H9 (cell line): ENCODE results near the gene ABCB6. TPM values are rescaled to one million over a fixed set of nuclear protein-coding genes. Genes with fewer than 3 reads are reported as not detected.

Experiments
- DNase-seq: peaks from one replicate; pipeline ENCODE4 v3.0.0-alpha.2; 2017
- H2AFZ ChIP-seq: one replicate; pipeline ENCODE4 v1.6.1; 2013; ENCODE audit warnings: mild to moderate bottlenecking, low read length, control low read depth, moderate library complexity
- H2AK5ac ChIP-seq: 2 replicates; pipeline ENCODE4 v1.6.1; 2013; ENCODE audit warnings: low read length, control low read depth, mixed read lengths; ENCODE audit not compliant: insufficient read length
- H2BK120ac ChIP-seq: one replicate; pipeline ENCODE4 v1.6.1; 2013; ENCODE audit warnings: low read depth, mild to moderate bottlenecking, low read length, control low read depth, inconsistent platforms; ENCODE audit not compliant: poor library complexity, severe bottlenecking
- H2BK12ac ChIP-seq: 2 replicates; pipeline ENCODE4 v1.6.1; 2013; ENCODE audit warnings: low read length, control low read depth, mixed read lengths, low read depth; ENCODE audit not compliant: insufficient read length
- H2BK15ac ChIP-seq: 2 replicates; pipeline ENCODE4 v1.6.1; 2013; ENCODE audit warnings: low read depth, low read length, control low read depth
- H2BK20ac ChIP-seq: one replicate; pipeline ENCODE4 v1.6.1; 2013; ENCODE audit warnings: low read depth, mild to moderate bottlenecking, low read length, control low read depth, inconsistent platforms; ENCODE audit not compliant: poor library complexity, severe bottlenecking
- H2BK5ac ChIP-seq: 2 replicates; pipeline ENCODE4 v1.6.1; 2013; ENCODE audit warnings: low read length, control low read depth, mixed read lengths; ENCODE audit not compliant: insufficient read length
- H3K14ac ChIP-seq: 2 replicates; pipeline ENCODE4 v1.6.1; 2013; ENCODE audit warnings: low read length, control low read depth; ENCODE audit not compliant: insufficient read depth
- H3K18ac ChIP-seq: 2 replicates; pipeline ENCODE4 v1.6.1; 2013; ENCODE audit warnings: low read depth, mild to moderate bottlenecking, mixed read lengths, low read length, control low read depth; ENCODE audit not compliant: insufficient read length
- H3K23ac ChIP-seq: 2 replicates; pipeline ENCODE4 v1.6.1; 2013; ENCODE audit warnings: low read length, control low read depth, mixed read lengths, low read depth; ENCODE audit not compliant: insufficient read length
- H3K23me2 ChIP-seq: 2 replicates; pipeline ENCODE4 v1.6.1; 2013; ENCODE audit warnings: low read depth, mild to moderate bottlenecking, mixed read lengths, low read length, control low read depth; ENCODE audit not compliant: insufficient read length, poor library complexity, severe bottlenecking
- H3K27ac ChIP-seq: 2 replicates; pipeline ENCODE4 v1.5.1; 2013; ENCODE audit warnings: low read length, control low read depth, mixed read lengths, low read depth; ENCODE audit not compliant: insufficient read length
- H3K27me3 ChIP-seq: 2 replicates; pipeline ENCODE4 v1.6.1; 2013; ENCODE audit warnings: low read length, control low read depth, inconsistent platforms; ENCODE audit not compliant: insufficient read depth
- H3K4ac ChIP-seq: 2 replicates; pipeline ENCODE4 v1.6.1; 2013; ENCODE audit warnings: low read depth, mild to moderate bottlenecking, control low read depth, inconsistent platforms, low read length, moderate library complexity
- H3K4me1 ChIP-seq: 2 replicates; pipeline ENCODE4 v1.6.1; 2013; ENCODE audit warnings: low read length, control low read depth, inconsistent platforms; ENCODE audit not compliant: insufficient read depth
- H3K4me2 ChIP-seq: 2 replicates; pipeline ENCODE4 v1.6.1; 2013; ENCODE audit warnings: low read length, control low read depth, mixed read lengths; ENCODE audit not compliant: insufficient read length, insufficient read depth
- H3K56ac ChIP-seq: 2 replicates; pipeline ENCODE4 v1.6.1; 2013; ENCODE audit warnings: low read depth, mild to moderate bottlenecking, mixed read lengths, low read length, control low read depth; ENCODE audit not compliant: insufficient read length
- H3K79me1 ChIP-seq: 2 replicates; pipeline ENCODE4 v1.6.1; 2013; ENCODE audit warnings: low read depth, mild to moderate bottlenecking, moderate library complexity, low read length, control low read depth, inconsistent platforms; ENCODE audit not compliant: insufficient read depth, poor library complexity, severe bottlenecking
- H3K79me2 ChIP-seq: 2 replicates; pipeline ENCODE4 v1.6.1; 2013; ENCODE audit warnings: low read length, control low read depth, inconsistent platforms; ENCODE audit not compliant: insufficient read depth
- H3K9ac ChIP-seq: 2 replicates; pipeline ENCODE4 v1.6.1; 2013; ENCODE audit warnings: low read length, control low read depth, mixed read lengths; ENCODE audit not compliant: insufficient read length; ENCODE audit errors: extremely low read depth
- H3K9me3 ChIP-seq: one replicate; pipeline ENCODE4 v1.6.1; 2013; ENCODE audit warnings: low read depth, low read length, inconsistent platforms; ENCODE audit not compliant: control insufficient read depth
- H3T11ph ChIP-seq: one replicate; pipeline ENCODE4 v1.6.1; 2013; ENCODE audit warnings: mild to moderate bottlenecking, low read length, control low read depth, inconsistent platforms
- H4K20me1 ChIP-seq: one replicate; pipeline ENCODE4 v1.6.1; 2013; ENCODE audit not compliant: control insufficient read depth, insufficient read length, insufficient read depth
- H4K5ac ChIP-seq: 2 replicates; pipeline ENCODE4 v1.6.1; 2013; ENCODE audit warnings: low read depth, mild to moderate bottlenecking, mixed read lengths, low read length, control low read depth; ENCODE audit not compliant: insufficient read length
- H4K8ac ChIP-seq: replicated peaks from 2 replicates; pipeline ENCODE4 v1.6.1; 2013; ENCODE audit warnings: low read length, control low read depth, mixed read lengths, low read depth; ENCODE audit not compliant: insufficient read length
- H4K91ac ChIP-seq: 2 replicates; pipeline ENCODE4 v1.6.1; 2013; ENCODE audit warnings: low read depth, mild to moderate bottlenecking, moderate library complexity, mixed read lengths, low read length, control low read depth; ENCODE audit not compliant: insufficient read length
- H3K27ac Mint-ChIP-seq, 3 experiments: 2 replicates in 2 of 3; 3 replicates in 1 of 3; pipeline ENCODE4 v1.8.0; 2020 to 2021; ENCODE audit warnings: mixed read lengths in 3 of 3, mild to moderate bottlenecking in 1 of 3, moderate library complexity in 1 of 3
- H3K27me3 Mint-ChIP-seq: 2 replicates; pipeline ENCODE4 v1.8.0; 2021; ENCODE audit warnings: low read depth, mild to moderate bottlenecking, moderate library complexity, mixed read lengths
- H3K36me3 Mint-ChIP-seq, 3 experiments: 2 replicates in 2 of 3; 3 replicates in 1 of 3; pipeline ENCODE4 v1.8.0; 2020 to 2021; ENCODE audit warnings: low read depth in 3 of 3, mixed read lengths in 3 of 3; ENCODE audit not compliant: insufficient read depth in 1 of 3
- H3K4me1 Mint-ChIP-seq, 2 experiments: 2 replicates each; pipeline ENCODE4 v1.8.0; 2020; ENCODE audit warnings: mixed read lengths in 2 of 2
- H3K4me3 Mint-ChIP-seq, 2 experiments: 2 replicates in 1 of 2; 3 replicates in 1 of 2; pipeline ENCODE4 v1.8.0; 2020 to 2021; ENCODE audit warnings: mild to moderate bottlenecking in 2 of 2, mixed read lengths in 2 of 2, moderate library complexity in 1 of 2
- H3K9me3 Mint-ChIP-seq, 2 experiments: 2 replicates in 1 of 2; 3 replicates in 1 of 2; pipeline ENCODE4 v1.8.0; 2020; ENCODE audit warnings: mild to moderate bottlenecking in 2 of 2, mixed read lengths in 2 of 2, moderate library complexity in 1 of 2
- WGBS: extraction: QIAGEN DNeasy Blood & Tissue Kit; methylation state at CpG from one replicate; pipeline ENCODE4 v1.1.7; 2013; ENCODE audit warnings: missing lambda C conversion rate, low lambda C conversion rate, mixed read lengths; ENCODE audit not compliant: insufficient read length; ENCODE audit errors: extremely low coverage; 5-methylcytosine and 5-hydroxymethylcytosine counted together
- total RNA-seq: library from RNA; stranded (reverse); gene quantifications from 2 replicates; pipeline ENCODE4 v1.2.1, GENCODE V29; 2021
- TF ChIP-seq, protein P1 (sequence below): fragments of 200-600 bp; sonication (generic); conservative IDR thresholded peaks from 3 replicates; pipeline ENCODE4 v1.8.0; 2021; ENCODE audit warnings: antibody characterized with exemption, mild to moderate bottlenecking

ABCB6 gene
- total RNA-seq, 1 experiment from 2014 or later: 46.4 TPM

DNA sequence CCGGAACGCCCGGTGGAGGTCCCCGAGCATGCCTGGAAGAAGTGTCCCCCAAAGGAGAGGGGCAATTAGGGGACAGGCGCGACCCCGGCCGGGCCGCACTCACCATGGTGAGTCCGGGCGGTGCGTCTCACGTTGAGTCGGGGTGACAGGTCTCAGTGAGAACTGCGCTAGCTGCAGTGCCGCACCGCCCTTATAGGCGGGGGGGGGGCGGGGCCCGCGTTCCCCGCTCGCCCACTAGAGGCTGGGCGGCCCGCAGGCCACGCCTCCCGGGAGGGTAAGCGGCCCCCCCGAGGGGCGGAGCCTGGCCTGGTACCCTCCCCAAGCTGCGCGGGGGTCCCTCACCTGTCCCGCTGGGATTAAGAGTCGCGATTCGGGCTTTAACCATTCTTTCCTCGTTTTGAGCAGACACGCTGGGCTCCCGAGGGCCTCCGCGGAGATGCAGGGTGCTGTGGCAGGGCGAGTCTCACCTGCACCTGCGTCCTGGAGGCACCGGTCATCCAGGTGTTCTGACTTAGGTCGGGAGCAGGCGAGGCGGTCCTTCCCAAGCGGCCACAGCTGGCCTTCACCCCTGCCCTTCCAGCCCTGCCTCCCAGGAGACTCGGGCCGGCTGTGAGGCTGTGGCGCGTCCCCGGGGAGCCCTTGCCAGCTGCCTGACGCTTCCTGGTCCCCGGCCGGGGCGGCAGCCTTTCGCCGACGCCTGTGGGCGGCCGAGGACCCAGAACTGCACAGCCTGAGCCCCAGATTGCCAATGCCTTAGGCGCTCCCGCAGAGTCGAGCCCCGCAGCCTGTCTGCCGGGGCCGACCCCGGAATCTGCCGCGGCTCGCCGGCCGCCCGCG is 35.2 kb upstream of the ABCB6 start, which contains the start of gene TUBA4A:
TUBA4A (minus strand) TSS at position 166 of the 837 bp plus-strand sequence; CDS start at position 106, 60 bp downstream.
- DNase-seq: peak; percentile 91
- Histone ChIP-seq H3K79me2 (no peaks in the 10 kb centered on the region), H2BK120ac (no peak within 1 kb of the TSS), H3K23ac (no peak within 1 kb of the TSS), H2BK20ac (no peak within 1 kb of the TSS), H3K27ac (no peak within 1 kb of the TSS), H4K91ac (no peak within 1 kb of the TSS), H3K9me3 (no peaks in the 10 kb centered on the region), H2AK5ac (no peak within 1 kb of the TSS), H3K4me2 (peak within 1 kb of the TSS; percentile 72), H2BK5ac (no peak within 1 kb of the TSS), H4K5ac (no peak within 1 kb of the TSS), H4K8ac (no peak within 1 kb of the TSS), H2BK12ac (no peak within 1 kb of the TSS), H3K56ac (no peak within 1 kb of the TSS), H3K14ac (0 out of 2 replicates have a peak within 1 kb of the TSS, but pooled peaks have one; percentile 42), H3K9ac (no peak within 1 kb of the TSS), H3K27me3 (peaks cover 21% of the 10 kb centered on the region), H2AFZ (no peak within 1 kb of the TSS), H3T11ph (no peak within 1 kb of the TSS), H3K23me2 (peaks cover 22% of the 10 kb centered on the region), H2BK15ac (no peak within 1 kb of the TSS), H3K79me1 (no peaks in the 10 kb centered on the region), H4K20me1 (no peaks in the 10 kb centered on the region), H3K18ac (peak within 1 kb of the TSS; percentile 39), H3K4me1 (peaks cover 3% of the 10 kb centered on the region; the same call in 1 of the 2 replicates), H3K4ac (no peak within 1 kb of the TSS)
- peaks cover 26 to 32% of the 10 kb centered on the region in 2 experiments for H3K4me1 Mint-ChIP-seq
- H3K27me3 Mint-ChIP-seq: peaks cover 77% of the 10 kb centered on the region
- no peak within 1 kb of the TSS for H3K27ac Mint-ChIP-seq
- H3K36me3 Mint-ChIP-seq: peaks cover 9 to 18% (median 11%) of the 10 kb centered on the region in 3 experiments; a peak in 5 of 7 replicates
- TF ChIP-seq, protein P1, sequence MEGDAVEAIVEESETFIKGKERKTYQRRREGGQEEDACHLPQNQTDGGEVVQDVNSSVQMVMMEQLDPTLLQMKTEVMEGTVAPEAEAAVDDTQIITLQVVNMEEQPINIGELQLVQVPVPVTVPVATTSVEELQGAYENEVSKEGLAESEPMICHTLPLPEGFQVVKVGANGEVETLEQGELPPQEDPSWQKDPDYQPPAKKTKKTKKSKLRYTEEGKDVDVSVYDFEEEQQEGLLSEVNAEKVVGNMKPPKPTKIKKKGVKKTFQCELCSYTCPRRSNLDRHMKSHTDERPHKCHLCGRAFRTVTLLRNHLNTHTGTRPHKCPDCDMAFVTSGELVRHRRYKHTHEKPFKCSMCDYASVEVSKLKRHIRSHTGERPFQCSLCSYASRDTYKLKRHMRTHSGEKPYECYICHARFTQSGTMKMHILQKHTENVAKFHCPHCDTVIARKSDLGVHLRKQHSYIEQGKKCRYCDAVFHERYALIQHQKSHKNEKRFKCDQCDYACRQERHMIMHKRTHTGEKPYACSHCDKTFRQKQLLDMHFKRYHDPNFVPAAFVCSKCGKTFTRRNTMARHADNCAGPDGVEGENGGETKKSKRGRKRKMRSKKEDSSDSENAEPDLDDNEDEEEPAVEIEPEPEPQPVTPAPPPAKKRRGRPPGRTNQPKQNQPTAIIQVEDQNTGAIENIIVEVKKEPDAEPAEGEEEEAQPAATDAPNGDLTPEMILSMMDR: 0 out of 3 replicates have a peak, but pooled peaks have one; percentile 12
- H3K9me3 Mint-ChIP-seq: peaks cover 0 to 2% of the 10 kb centered on the region in 2 experiments; a peak in 3 of 5 replicates
- H3K4me3 Mint-ChIP-seq: peak within 1 kb of the TSS; percentile 69 to 88
- no CpG with 5 or more reads among the region's 76 CpGs for WGBS
